D721Med (cell line): ENCODE measurements around the gene DDX49.

Experiments
- DNase-seq: peaks from one replicate; pipeline ENCODE4 v3.0.0; 2011; ENCODE audit warnings: low spot score; ENCODE audit not compliant: insufficient read length
- FAIRE-seq: peaks from 2 replicates; lab custom pipeline; 2011; peaks lifted over from hg19 to GRCh38; lab: Jason Lieb, UNC
- TF ChIP-seq, protein P1 (sequence below): IDR thresholded peaks from 2 replicates; pipeline ENCODE4 v1.5.1; 2012; ENCODE audit warnings: mild to moderate bottlenecking, control low read depth; ENCODE audit not compliant: insufficient read depth; ENCODE audit errors: missing control alignments

DDX49 gene

DNA sequence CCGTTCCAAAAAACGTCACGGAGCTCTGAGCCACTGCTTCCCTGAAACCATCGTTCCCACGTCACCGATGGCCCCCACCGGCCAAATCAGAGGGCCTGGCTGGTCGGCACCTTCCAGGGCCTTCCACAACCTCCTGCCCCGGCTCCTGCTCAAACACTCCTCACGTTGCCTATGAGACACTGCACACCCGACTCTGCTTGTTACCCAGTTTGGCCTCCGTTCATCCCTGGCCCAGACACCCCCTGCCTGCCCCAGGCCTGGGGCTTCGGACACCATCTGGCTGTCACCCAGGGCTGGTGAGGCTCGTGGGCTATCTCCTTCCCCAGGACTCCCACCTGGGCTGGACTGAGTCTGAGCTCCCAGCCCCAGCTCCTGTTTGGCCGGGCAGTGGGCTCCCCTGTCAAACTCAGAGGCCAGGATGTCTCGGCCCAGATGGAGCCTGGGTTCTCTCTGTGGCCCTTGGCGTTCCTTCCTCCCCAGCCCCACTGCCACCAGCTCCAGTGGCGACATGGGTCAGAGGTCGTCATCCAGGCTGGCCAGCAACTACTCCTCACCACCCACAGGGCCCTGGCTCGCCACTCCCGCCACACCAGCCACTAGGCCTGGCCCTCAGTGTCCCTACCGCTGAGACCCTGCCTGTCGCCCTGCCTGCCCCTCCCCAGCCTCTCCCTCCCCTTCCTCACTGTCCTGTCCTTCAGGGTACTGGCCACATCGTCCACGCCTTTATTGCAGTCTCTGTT, 41.3 kb upstream of the DDX49 start:
- FAIRE-seq (no peak), DNase-seq (no peak)
- TF ChIP-seq, protein P1, sequence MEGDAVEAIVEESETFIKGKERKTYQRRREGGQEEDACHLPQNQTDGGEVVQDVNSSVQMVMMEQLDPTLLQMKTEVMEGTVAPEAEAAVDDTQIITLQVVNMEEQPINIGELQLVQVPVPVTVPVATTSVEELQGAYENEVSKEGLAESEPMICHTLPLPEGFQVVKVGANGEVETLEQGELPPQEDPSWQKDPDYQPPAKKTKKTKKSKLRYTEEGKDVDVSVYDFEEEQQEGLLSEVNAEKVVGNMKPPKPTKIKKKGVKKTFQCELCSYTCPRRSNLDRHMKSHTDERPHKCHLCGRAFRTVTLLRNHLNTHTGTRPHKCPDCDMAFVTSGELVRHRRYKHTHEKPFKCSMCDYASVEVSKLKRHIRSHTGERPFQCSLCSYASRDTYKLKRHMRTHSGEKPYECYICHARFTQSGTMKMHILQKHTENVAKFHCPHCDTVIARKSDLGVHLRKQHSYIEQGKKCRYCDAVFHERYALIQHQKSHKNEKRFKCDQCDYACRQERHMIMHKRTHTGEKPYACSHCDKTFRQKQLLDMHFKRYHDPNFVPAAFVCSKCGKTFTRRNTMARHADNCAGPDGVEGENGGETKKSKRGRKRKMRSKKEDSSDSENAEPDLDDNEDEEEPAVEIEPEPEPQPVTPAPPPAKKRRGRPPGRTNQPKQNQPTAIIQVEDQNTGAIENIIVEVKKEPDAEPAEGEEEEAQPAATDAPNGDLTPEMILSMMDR, result no peak

DNA sequence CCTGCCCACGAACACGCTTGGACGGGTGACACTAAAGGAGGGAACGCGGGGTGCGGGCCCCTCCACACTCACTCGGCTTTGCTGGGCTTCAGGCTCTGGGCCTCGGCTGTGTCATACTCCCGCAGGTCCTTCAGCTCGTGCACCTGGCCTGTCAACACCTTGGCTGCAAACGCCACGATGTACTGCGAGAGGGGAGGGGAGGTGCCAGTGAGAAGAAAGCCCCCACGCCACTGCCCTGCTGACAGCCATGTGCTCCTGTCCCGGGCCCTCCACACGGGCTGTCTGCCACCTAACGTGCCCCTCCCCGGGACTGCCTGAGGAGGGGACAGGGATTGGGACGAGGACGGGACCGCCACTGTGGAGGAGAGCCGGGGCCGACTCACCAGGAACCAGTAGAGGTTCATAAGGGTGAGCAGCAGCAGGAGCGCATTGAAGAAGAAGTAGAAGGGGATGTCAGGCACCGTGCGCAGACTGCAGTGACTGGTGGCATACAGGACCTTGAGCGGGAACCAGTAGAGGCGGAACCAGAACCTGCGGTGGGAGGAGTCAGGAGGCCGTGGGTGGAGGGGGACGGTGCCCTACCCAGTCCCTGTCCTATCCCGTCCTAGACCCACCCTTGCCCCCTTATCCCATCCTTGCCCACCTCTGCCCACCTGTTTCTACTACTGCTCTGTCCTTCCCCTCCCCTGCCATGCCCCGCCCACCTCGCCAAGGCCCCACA, 40.5 kb upstream of the DDX49 start:
- DNase-seq (no peak), FAIRE-seq (no peak)
- TF ChIP-seq, protein P1, result no peak

DNA sequence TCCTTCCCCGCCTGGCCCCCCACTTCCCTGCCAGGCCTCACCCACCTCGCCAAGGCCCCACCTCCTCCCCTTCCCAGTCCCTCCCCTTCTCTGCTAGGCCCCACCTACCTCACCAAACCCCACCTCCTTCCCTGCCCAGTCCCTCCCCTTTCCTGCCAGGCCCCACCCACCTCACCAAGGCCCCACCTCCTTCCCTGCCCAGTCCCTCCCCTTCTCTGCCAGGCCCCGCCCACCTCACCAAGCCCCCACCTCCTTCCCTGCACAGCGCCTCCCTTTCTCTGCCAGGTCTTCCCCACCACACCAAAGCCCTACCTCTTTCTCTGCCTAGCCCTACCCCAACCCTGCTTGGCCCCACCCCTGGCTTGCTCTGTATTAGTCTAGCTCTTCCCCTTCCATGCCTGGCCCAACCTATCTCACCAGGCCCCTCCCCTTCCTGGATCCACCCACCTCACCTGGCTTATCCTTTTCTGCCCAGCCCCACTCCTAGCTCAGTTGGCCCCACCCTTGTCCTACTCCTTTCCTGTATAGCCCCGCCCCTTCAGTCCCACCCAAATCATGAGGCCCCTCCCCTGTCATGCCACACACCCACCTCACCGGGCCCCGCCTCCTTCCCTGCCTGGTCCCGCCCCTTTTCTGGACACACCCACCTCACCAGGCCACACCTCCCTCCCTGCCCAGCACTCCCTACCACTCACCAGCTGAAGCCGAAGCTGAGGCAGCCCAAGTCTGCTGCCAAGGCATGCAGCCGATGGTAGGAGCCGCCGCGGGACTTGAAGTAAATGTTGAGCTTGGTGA, 39.7 kb upstream of the DDX49 start:
- FAIRE-seq (no peak), DNase-seq (no peak)
- TF ChIP-seq, protein P1, result no peak

DNA sequence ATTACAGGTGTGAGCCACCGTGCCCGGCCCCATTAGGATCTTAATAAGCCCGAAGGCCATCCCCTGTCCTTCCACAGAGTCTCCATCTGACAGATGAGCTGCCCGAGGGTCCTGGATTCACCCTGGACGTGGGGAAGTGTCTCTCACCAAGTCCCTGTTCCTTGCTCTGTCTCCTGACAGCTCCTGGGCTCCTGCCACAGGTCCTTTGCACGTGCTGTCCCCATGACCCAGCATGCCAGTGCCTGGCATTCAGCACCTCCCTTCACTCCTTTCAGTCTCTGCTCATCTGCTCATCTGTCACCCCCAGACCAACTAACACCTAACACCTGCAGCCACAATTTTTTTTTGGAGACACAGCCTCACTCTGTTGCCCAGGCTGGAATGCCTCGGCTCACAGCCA, 38.0 kb upstream of the DDX49 start:
- no peak for DNase-seq
- TF ChIP-seq, protein P1, result no peak
- no peak for FAIRE-seq

DNA sequence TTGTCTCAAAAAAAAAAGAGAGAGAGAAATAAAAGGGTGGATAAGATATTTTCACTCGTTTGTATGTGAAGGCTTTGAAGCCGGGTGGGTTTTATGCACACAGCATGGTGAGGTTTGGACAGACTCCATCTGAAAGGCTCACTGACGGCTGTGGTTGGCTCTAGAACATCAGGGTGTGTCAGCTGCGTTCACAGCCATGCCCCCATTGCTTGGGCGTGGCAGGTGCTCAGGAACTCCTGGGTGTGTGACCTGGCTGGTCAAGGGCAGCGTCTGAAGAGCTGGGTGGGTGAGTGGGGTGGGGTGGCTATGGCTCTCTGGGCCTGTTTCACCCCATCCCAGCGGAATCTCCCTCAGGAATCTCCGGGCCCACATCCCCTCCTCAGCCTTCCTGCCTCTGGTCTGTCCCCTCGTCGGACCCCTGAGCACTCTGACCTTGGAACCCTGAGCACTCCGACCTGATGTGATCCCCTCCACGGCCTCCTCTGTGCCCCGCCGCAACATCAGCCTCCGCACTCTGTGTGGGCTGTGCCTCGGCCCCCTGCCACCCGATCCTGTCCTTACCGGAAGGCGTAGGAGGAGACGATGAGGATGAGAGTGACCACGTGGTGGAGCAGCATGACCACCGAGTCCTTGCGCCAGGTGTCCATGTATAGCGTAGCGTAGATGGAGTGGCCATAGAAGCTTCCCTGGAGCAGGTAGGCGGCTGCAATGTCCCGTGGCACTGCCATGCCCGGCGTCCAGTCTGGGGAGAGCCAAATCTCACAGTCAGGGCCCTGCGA, 35.8 kb upstream of the DDX49 start:
- FAIRE-seq (no peak), DNase-seq (no peak)
- TF ChIP-seq, protein P1, result no peak

DNA sequence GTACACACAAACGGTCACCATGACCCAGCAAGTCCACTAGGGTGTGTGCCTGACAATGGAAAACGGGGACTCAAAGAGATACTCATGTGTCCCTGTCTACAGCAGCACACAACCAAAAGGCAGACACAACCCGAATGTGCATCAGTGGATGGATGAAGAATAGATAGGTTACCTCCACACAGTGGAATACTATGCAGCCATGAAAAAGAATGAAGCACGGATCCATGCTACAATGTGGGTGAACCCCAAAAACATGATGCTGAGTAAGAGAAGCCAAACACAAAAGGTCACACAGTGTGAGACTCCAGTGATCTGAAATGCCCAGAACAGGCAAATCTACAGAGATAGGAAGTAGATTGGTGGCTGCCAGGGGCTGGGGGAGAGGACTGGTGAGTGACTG, 32.5 kb upstream of the DDX49 start:
- DNase-seq, result no peak
- no peak for FAIRE-seq
- TF ChIP-seq, protein P1, result no peak
